HepG2 (cell line): ENCODE results near the gene TXNDC12. TPM values are rescaled to one million over a fixed set of nuclear protein-coding genes. Genes with fewer than 3 reads are reported as not detected.

ENCODE experiments used
- ADNP ChIP-seq: sonication (generic); formaldehyde crosslinking; IDR thresholded peaks from 2 replicates; pipeline ENCODE4 v1.4.0; 2020; ENCODE audit warnings: missing genetic modification reagents
- DR1 ChIP-seq: sonication (generic); formaldehyde crosslinking; IDR thresholded peaks from 2 replicates; pipeline ENCODE4 v1.8.0; 2021; ENCODE audit warnings: mild to moderate bottlenecking, missing genetic modification reagents, inconsistent platforms
- FOXM1 ChIP-seq: sonication (generic); formaldehyde crosslinking; IDR thresholded peaks from 2 replicates; pipeline ENCODE4 v1.5.0; 2020; ENCODE audit warnings: missing genetic modification reagents
- KLF11 ChIP-seq: IDR thresholded peaks from 2 replicates; pipeline ENCODE4 v1.6.1; 2016; ENCODE audit warnings: missing compliant biosample characterization
- NR3C1 ChIP-seq: sonication (generic); formaldehyde crosslinking; IDR thresholded peaks from 2 replicates; pipeline ENCODE4 v1.4.0; 2020; ENCODE audit warnings: missing genetic modification reagents
- PAX8 ChIP-seq: sonication (generic); formaldehyde crosslinking; IDR thresholded peaks from 2 replicates; pipeline ENCODE4 v1.8.0; 2022; ENCODE audit warnings: mild to moderate bottlenecking, missing genetic modification reagents, borderline replicate concordance
- PTBP1 ChIP-seq: fragments of 200-400 bp; formaldehyde crosslinking; IDR thresholded peaks from 2 replicates; pipeline ENCODE4 v1.6.1; 2018; ENCODE audit warnings: low read length, low read depth; ENCODE audit not compliant: poor library complexity, severe bottlenecking
- SATB2 ChIP-seq: sonication (generic); formaldehyde crosslinking; IDR thresholded peaks from 2 replicates; pipeline ENCODE4 v1.5.0; 2020; ENCODE audit warnings: missing genetic modification reagents
- TEAD2 ChIP-seq: sonication (generic); formaldehyde crosslinking; IDR thresholded peaks from 2 replicates; pipeline ENCODE4 v1.9.0; 2021; ENCODE audit warnings: missing genetic modification reagents
- TEAD3 ChIP-seq: optimal IDR thresholded peaks from 2 replicates; pipeline ENCODE3; 2016; ENCODE audit warnings: borderline replicate concordance
- ZBTB8A ChIP-seq: sonication (generic); formaldehyde crosslinking; IDR thresholded peaks from 2 replicates; pipeline ENCODE4 v1.4.0; 2020; ENCODE audit warnings: mild to moderate bottlenecking, low read depth, missing genetic modification reagents, borderline replicate concordance
- ZFP90 ChIP-seq: sonication (generic); formaldehyde crosslinking; IDR thresholded peaks from 2 replicates; pipeline ENCODE4 v1.8.0; 2022; ENCODE audit warnings: missing genetic modification reagents, mild to moderate bottlenecking, inconsistent platforms, borderline replicate concordance
- ZMYM2 ChIP-seq: sonication (generic); formaldehyde crosslinking; IDR thresholded peaks from 2 replicates; pipeline ENCODE4 v1.8.0; 2022; ENCODE audit warnings: mild to moderate bottlenecking, missing genetic modification reagents
- ZNF296 ChIP-seq: sonication (generic); formaldehyde crosslinking; conservative IDR thresholded peaks from 2 replicates; pipeline ENCODE4 v1.5.0; 2020; ENCODE audit warnings: mild to moderate bottlenecking, missing genetic modification reagents
- ZNF614 ChIP-seq: IDR thresholded peaks from 2 replicates; pipeline ENCODE4 v1.6.1; 2018; ENCODE audit warnings: missing biosample characterization, missing genetic modification reagents, inconsistent platforms, borderline replicate concordance
- ZNF670 ChIP-seq: sonication (generic); formaldehyde crosslinking; IDR thresholded peaks from 2 replicates; pipeline ENCODE4 v1.8.0; 2022; ENCODE audit warnings: mild to moderate bottlenecking, missing genetic modification reagents, borderline replicate concordance
- ZNF678 ChIP-seq: sonication (generic); formaldehyde crosslinking; IDR thresholded peaks from 2 replicates; pipeline ENCODE4 v1.4.0; 2020; ENCODE audit warnings: mild to moderate bottlenecking, missing genetic modification reagents
- polyA plus RNA-seq, 8 experiments: library from polyadenylated mRNA; depleted of rRNA in 3 of 8; stranded (reverse) in 7 of 8; unstranded in 1 of 8; fragments of >200 nt; fragmentation: Illumina TruSeq in 4 of 8; extraction: Trizol in 4 of 8; gene quantifications; 2 replicates each; pipeline versions ENCODE4 v1.2.1 to v1.2.3, GENCODE V29; 2011 to 2016; ENCODE audit warnings: low read depth in 4 of 8, missing spikeins in 1 of 8, mixed read lengths in 1 of 8; ENCODE audit not compliant: insufficient read depth in 1 of 8
- total RNA-seq, 5 experiments: library from RNA; depleted of rRNA; stranded (reverse); fragments of >200 nt; fragmentation: Illumina TruSeq; extraction: Trizol; gene quantifications; 2 replicates each; pipeline ENCODE4 v1.2.3, GENCODE V29; 2016; ENCODE audit warnings: low read depth in 1 of 5
- TF ChIP-seq, protein P1 (sequence below): sonication (generic); formaldehyde crosslinking; IDR thresholded peaks from 2 replicates; pipeline ENCODE4 v1.4.0; 2020; ENCODE audit warnings: missing genetic modification reagents, borderline replicate concordance
- TF ChIP-seq, protein P2 (sequence below): sonication (generic); formaldehyde crosslinking; IDR thresholded peaks from 2 replicates; pipeline ENCODE4 v1.8.1; 2022; ENCODE audit warnings: low read depth, mild to moderate bottlenecking, missing genetic modification reagents
- TF ChIP-seq, protein P3 (sequence below): sonication (generic); formaldehyde crosslinking; IDR thresholded peaks from 2 replicates; pipeline ENCODE4 v1.8.1; 2023; ENCODE audit warnings: mild to moderate bottlenecking, missing genetic modification reagents
- TF ChIP-seq, protein P4 (sequence below): sonication (generic); formaldehyde crosslinking; IDR thresholded peaks from 2 replicates; pipeline ENCODE4 v1.5.0; 2020; ENCODE audit warnings: mild to moderate bottlenecking, missing genetic modification reagents, borderline replicate concordance

TXNDC12 gene
- total and polyA plus RNA-seq, 2 of the 13 experiments (the other 11 are each of a cell fraction or from before 2014, with no cell fraction given): 65.6 to 67.2 TPM

- TF ChIP-seq ZNF670 (CRISPR knock-in tag) (0 out of 2 replicates have a peak, but pooled peaks have one; percentile 53), PTBP1 (peak; percentile 40), TEAD2 (CRISPR knock-in tag) (0 out of 2 replicates have a peak, but pooled peaks have one; percentile 13), ZNF296 (CRISPR knock-in tag) (no peak), TEAD3 (CRISPR knock-in tag) (peak; percentile 64), ZMYM2 (CRISPR knock-in tag) (peak; percentile 51; the same call in 1 of the 2 replicates), NR3C1 (CRISPR knock-in tag) (no peak), ZBTB8A (CRISPR knock-in tag) (no peak), FOXM1 (no peak), ADNP (CRISPR knock-in tag) (0 out of 2 replicates have a peak, but pooled peaks have one; percentile 14), KLF11 (CRISPR knock-in tag) (0 out of 2 replicates have a peak, but pooled peaks have one; percentile 34), DR1 (CRISPR knock-in tag) (no peak), ZNF678 (peak; percentile 84; the same call in 1 of the 2 replicates), ZFP90 (no peak; the same call in 1 of the 2 replicates), ZNF614 (CRISPR knock-in tag) (no peak), SATB2 (CRISPR knock-in tag) (no peak), PAX8 (no peak; the same call in 1 of the 2 replicates)
- TF ChIP-seq, protein P1, sequence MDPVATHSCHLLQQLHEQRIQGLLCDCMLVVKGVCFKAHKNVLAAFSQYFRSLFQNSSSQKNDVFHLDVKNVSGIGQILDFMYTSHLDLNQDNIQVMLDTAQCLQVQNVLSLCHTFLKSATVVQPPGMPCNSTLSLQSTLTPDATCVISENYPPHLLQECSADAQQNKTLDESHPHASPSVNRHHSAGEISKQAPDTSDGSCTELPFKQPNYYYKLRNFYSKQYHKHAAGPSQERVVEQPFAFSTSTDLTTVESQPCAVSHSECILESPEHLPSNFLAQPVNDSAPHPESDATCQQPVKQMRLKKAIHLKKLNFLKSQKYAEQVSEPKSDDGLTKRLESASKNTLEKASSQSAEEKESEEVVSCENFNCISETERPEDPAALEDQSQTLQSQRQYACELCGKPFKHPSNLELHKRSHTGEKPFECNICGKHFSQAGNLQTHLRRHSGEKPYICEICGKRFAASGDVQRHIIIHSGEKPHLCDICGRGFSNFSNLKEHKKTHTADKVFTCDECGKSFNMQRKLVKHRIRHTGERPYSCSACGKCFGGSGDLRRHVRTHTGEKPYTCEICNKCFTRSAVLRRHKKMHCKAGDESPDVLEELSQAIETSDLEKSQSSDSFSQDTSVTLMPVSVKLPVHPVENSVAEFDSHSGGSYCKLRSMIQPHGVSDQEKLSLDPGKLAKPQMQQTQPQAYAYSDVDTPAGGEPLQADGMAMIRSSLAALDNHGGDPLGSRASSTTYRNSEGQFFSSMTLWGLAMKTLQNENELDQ (CRISPR knock-in tag): no peak
- TF ChIP-seq, protein P2, sequence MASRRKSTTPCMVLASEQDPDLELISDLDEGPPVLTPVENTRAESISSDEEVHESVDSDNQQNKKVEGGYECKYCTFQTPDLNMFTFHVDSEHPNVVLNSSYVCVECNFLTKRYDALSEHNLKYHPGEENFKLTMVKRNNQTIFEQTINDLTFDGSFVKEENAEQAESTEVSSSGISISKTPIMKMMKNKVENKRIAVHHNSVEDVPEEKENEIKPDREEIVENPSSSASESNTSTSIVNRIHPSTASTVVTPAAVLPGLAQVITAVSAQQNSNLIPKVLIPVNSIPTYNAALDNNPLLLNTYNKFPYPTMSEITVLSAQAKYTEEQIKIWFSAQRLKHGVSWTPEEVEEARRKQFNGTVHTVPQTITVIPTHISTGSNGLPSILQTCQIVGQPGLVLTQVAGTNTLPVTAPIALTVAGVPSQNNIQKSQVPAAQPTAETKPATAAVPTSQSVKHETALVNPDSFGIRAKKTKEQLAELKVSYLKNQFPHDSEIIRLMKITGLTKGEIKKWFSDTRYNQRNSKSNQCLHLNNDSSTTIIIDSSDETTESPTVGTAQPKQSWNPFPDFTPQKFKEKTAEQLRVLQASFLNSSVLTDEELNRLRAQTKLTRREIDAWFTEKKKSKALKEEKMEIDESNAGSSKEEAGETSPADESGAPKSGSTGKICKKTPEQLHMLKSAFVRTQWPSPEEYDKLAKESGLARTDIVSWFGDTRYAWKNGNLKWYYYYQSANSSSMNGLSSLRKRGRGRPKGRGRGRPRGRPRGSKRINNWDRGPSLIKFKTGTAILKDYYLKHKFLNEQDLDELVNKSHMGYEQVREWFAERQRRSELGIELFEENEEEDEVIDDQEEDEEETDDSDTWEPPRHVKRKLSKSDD (CRISPR knock-in tag): peak; percentile 69; the same call in 1 of the 2 replicates
- TF ChIP-seq, protein P3, sequence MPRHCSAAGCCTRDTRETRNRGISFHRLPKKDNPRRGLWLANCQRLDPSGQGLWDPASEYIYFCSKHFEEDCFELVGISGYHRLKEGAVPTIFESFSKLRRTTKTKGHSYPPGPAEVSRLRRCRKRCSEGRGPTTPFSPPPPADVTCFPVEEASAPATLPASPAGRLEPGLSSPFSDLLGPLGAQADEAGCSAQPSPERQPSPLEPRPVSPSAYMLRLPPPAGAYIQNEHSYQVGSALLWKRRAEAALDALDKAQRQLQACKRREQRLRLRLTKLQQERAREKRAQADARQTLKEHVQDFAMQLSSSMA: peak; percentile 82
- TF ChIP-seq, protein P4, sequence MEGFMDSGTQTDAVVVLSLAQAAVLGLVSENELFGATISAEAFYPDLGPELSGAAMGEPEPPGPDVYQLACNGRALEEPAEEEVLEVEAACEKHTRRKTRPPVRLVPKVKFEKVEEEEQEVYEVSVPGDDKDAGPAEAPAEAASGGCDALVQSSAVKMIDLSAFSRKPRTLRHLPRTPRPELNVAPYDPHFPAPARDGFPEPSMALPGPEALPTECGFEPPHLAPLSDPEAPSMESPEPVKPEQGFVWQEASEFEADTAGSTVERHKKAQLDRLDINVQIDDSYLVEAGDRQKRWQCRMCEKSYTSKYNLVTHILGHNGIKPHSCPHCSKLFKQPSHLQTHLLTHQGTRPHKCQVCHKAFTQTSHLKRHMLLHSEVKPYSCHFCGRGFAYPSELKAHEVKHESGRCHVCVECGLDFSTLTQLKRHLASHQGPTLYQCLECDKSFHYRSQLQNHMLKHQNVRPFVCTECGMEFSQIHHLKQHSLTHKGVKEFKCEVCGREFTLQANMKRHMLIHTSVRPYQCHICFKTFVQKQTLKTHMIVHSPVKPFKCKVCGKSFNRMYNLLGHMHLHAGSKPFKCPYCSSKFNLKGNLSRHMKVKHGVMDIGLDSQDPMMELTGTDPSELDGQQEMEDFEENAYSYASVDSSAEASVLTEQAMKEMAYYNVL: 0 out of 2 replicates have a peak, but pooled peaks have one; percentile 52
Measured at GRCh38 chr1:52056163-52056936, 1.4 kb upstream of the TXNDC12 start, which contains the start of gene BTF3L4 (continued).
